Measurements from ENCODE around the gene JMJD1C. TPM values are rescaled to one million over a fixed set of nuclear protein-coding genes. Genes with fewer than 3 reads are reported as not detected.

Gene JMJD1C
- total and polyA plus RNA-seq, 10 of the 15 experiments (the other 5 are each of a cell fraction or from before 2014, with no cell fraction given), result 31.2 to 83.3 (median 49.5) TPM

GRCh38 chr10:63515002-63515763 is 49.4 kb upstream of the JMJD1C start (continued):
- TF ChIP-seq NKRF (conservative IDR thresholded peaks at IDR 0.05), result no peak
- no peak for TF ChIP-seq SREBF2 (IDR thresholded peaks at IDR 0.05; ENCODE audit: low read length)
- no peak for TF ChIP-seq BCL11A (IDR thresholded peaks at IDR 0.05; ENCODE audit: low read depth, low read length)
- no peak for TF ChIP-seq MYB (IDR thresholded peaks at IDR 0.05; ENCODE audit: borderline replicate concordance, low read depth, low read length)
- TF ChIP-seq NBN (IDR thresholded peaks at IDR 0.05), result no peak
- TF ChIP-seq CBX3 (IDR thresholded peaks at IDR 0.05; ENCODE audit: borderline replicate concordance, low read depth), result no peak
- no peak for TF ChIP-seq PBX3 (IDR thresholded peaks at IDR 0.05; ENCODE audit: insufficient replicate concordance, low read depth, low read length)
- 0 out of 2 replicates have a peak, but pooled peaks have one; percentile 59 for TF ChIP-seq ZNF217 (IDR thresholded peaks at IDR 0.05)
- no peak for TF ChIP-seq BHLHE40 (IDR thresholded peaks at IDR 0.05; ENCODE audit: borderline replicate concordance in 1 of 2, low read depth in 2 of 2, low read length in 1 of 2)

Data from GM12878 (cell line).